Glutamatergic neuron (in vitro differentiated cells): Measurements from ENCODE around the gene CDS2. TPM values are rescaled to one million over a fixed set of nuclear protein-coding genes. Genes with fewer than 3 reads are reported as not detected.

Experiments used
- DNase-seq: peaks from one replicate; pipeline ENCODE4 v3.0.0; 2022
- H3K27ac Mint-ChIP-seq: one replicate; pipeline ENCODE4 v1.8.0; 2020; ENCODE audit warnings: mild to moderate bottlenecking, mixed read lengths, inconsistent platforms; ENCODE audit not compliant: unreplicated experiment
- H3K27me3 Mint-ChIP-seq: one replicate; pipeline ENCODE4 v1.8.0; 2020; ENCODE audit warnings: mild to moderate bottlenecking, moderate library complexity, mixed read lengths, inconsistent platforms; ENCODE audit not compliant: unreplicated experiment
- H3K36me3 Mint-ChIP-seq: one replicate; pipeline ENCODE4 v1.8.0; 2020; ENCODE audit warnings: mild to moderate bottlenecking, mixed read lengths, inconsistent platforms; ENCODE audit not compliant: unreplicated experiment
- H3K4me1 Mint-ChIP-seq: one replicate; pipeline ENCODE4 v1.8.0; 2020; ENCODE audit warnings: mild to moderate bottlenecking, low read depth, mixed read lengths, inconsistent platforms; ENCODE audit not compliant: unreplicated experiment
- H3K4me3 Mint-ChIP-seq: one replicate; pipeline ENCODE4 v1.8.0; 2020; ENCODE audit warnings: mild to moderate bottlenecking, mixed read lengths, inconsistent platforms; ENCODE audit not compliant: unreplicated experiment
- H3K9me3 Mint-ChIP-seq: one replicate; pipeline ENCODE4 v1.8.0; 2020; ENCODE audit warnings: mild to moderate bottlenecking, moderate library complexity, mixed read lengths, inconsistent platforms; ENCODE audit not compliant: unreplicated experiment
- total RNA-seq: library from RNA; stranded (reverse); fragmentation: NEBNext Ultra II Directional; extraction: Animal tissue kit (Norgen Biotek cat#: 25700); gene quantifications from one replicate; pipeline ENCODE4 v1.2.1, GENCODE V29; 2021; ENCODE audit not compliant: unreplicated experiment
- TF ChIP-seq, protein P1 (sequence below): fragments of 200-600 bp; sonication (generic); IDR thresholded peaks from one replicate; pipeline ENCODE4 v1.5.0; 2021; ENCODE audit not compliant: partially characterized antibody, unreplicated experiment

The CDS2 gene
- total RNA-seq, 1 donor from 2014 or later: 153 TPM

DNA sequence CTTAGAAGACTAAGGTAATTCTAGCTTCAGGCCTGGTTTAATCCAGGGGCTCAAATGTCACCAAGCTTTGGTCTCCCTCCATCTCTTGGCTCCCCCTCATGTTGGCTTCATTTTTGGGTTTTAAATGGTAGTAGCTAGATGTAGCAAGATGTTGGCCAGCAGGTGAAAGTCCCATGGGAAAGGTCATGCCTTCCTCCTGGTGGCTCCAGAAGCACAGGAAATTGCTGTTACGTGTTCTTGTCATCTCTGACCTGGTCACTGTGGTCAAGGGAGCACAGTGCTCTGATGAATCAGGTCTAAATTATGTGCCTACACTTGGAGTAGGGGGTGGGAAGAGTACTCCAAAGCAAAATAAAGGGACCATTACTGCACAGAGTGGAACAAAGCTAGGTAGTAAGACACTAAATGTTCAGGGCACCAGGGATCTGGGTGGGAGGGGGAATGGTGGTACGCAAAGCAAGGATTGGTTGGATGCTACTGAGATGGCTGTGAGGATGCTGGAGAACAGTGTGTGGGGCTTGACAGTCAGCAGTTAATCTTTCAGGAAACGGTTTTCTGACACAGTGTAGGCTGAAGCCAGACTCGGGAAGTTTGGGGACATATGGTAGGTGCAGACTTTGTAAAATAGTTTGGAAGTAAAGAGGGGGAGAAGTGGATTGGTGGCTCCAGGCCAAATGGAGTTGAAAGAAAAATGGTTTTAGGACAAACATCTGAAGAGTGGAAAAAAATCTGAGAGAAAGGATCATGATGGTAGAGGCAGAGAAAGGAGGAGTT lies 30.1 kb downstream of the CDS2 start:
- DNase-seq: no peak
- TF ChIP-seq, protein P1, sequence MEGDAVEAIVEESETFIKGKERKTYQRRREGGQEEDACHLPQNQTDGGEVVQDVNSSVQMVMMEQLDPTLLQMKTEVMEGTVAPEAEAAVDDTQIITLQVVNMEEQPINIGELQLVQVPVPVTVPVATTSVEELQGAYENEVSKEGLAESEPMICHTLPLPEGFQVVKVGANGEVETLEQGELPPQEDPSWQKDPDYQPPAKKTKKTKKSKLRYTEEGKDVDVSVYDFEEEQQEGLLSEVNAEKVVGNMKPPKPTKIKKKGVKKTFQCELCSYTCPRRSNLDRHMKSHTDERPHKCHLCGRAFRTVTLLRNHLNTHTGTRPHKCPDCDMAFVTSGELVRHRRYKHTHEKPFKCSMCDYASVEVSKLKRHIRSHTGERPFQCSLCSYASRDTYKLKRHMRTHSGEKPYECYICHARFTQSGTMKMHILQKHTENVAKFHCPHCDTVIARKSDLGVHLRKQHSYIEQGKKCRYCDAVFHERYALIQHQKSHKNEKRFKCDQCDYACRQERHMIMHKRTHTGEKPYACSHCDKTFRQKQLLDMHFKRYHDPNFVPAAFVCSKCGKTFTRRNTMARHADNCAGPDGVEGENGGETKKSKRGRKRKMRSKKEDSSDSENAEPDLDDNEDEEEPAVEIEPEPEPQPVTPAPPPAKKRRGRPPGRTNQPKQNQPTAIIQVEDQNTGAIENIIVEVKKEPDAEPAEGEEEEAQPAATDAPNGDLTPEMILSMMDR: no peak
- Mint-ChIP-seq H3K27ac (no peak overlapping the region), H3K9me3 (no peaks in the 10 kb centered on the region), H3K4me3 (no peak overlapping the region), H3K4me1 (peaks cover 40% of the 10 kb centered on the region), H3K27me3 (peaks cover 2% of the 10 kb centered on the region), H3K36me3 (no peaks in the 10 kb centered on the region)

DNA sequence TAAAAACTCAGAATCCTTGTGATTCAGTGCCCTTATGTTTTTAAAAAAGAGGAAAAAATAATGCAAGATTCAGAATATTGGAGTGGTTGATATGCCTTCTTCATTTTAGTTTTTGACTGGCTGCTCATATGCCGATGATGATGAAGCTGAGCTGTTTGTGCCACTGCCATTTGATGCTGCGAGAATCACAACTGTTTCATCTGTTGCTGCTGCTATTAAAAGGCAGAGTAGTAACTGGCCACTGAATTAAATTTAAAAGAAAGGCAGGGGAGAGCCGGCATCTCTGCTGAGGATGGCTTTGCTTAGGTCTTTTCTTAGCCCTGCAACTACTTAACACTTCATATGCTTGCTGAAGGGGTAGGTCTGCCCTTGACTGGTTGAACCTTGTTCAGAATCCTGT lies 33.1 kb downstream of the CDS2 start:
- TF ChIP-seq, protein P1: no peak
- Mint-ChIP-seq H3K27me3 (peaks cover 2% of the 10 kb centered on the region), H3K4me3 (no peak overlapping the region), H3K9me3 (no peaks in the 10 kb centered on the region), H3K36me3 (no peaks in the 10 kb centered on the region), H3K4me1 (peaks cover 33% of the 10 kb centered on the region), H3K27ac (no peak overlapping the region)
- no peak for DNase-seq

DNA sequence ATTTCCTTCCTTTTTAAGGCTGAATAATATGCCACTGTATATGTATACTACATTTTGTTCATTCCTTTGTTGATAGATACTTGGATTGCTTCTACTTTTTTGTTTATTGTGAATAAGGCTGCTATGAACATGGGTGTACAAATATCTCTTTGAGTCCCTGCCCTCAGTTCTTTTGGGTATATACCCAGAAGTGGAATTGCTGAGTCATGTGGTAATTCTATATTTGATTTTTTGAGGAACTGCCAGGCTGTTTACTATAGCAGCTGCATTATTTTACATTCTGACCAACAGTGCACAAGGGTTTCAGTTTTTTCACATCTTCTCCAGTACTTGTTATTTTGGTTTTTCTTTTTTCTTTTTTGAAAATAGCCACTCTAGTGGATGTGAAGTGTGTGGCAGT lies 34.1 kb downstream of the CDS2 start:
- Mint-ChIP-seq H3K4me1 (peaks cover 32% of the 10 kb centered on the region), H3K4me3 (no peak overlapping the region), H3K27me3 (peaks cover 2% of the 10 kb centered on the region), H3K27ac (no peak overlapping the region), H3K9me3 (peaks cover 3% of the 10 kb centered on the region), H3K36me3 (no peaks in the 10 kb centered on the region)
- no peak for DNase-seq
- TF ChIP-seq, protein P1: no peak

DNA sequence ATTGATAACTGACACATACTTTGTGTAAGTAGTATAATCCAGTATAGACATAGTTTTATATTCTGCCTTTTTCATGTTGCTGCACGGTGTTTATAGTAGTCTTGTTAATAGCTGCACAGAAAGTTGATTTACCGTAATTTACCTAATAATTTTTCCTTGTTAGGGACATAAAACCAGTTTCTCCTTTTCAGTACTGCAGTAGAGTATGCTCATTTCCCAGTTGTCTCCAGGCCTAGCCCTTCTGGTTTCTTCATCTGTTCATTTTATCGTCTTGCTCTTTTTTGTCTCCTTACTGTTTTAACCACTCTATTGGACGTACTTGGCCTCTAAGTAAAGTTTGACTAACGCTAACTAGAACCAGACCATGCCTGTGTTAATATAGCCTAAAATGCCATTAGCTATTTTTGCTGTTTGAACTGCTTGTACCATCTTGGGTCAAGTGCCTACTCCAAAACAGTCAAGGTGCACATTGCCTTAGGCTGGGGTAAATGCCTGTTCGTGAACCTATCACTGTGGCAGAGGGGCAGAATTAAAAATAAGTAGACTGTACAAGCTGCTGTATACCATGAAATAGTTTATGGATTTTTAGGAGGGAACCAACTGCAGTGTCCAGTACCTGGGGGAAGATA lies 34.8 kb downstream of the CDS2 start:
- Mint-ChIP-seq H3K9me3 (peaks cover 7% of the 10 kb centered on the region), H3K27ac (no peak overlapping the region), H3K27me3 (peaks cover 5% of the 10 kb centered on the region), H3K4me3 (no peak overlapping the region), H3K4me1 (peaks cover 33% of the 10 kb centered on the region), H3K36me3 (no peaks in the 10 kb centered on the region)
- TF ChIP-seq, protein P1: no peak
- no peak for DNase-seq
